VCaP (cell line): ENCODE results near the gene ECPAS.

Experiments
- H3K27ac ChIP-seq: fragments of 450-650 bp; 2 replicates; pipeline ENCODE4 v1.5.1; 2017
- CTCF ChIP-seq: fragments of 450-650 bp; conservative IDR thresholded peaks from 2 replicates; pipeline ENCODE4 v1.5.1; 2017; ENCODE audit warnings: mild to moderate bottlenecking, moderate library complexity

Gene ECPAS

GRCh38 chr9:111482694-111483438 lies 1.3 kb downstream of the ECPAS start:
- H3K27ac ChIP-seq: peak overlapping the region; percentile 100
- no peak for TF ChIP-seq CTCF

GRCh38 chr9:111481885-111482636 lies 2.1 kb downstream of the ECPAS start:
- peak overlapping the region; percentile 100 for H3K27ac ChIP-seq
- TF ChIP-seq CTCF: no peak

- H3K27ac ChIP-seq: no peak overlapping the region
- TF ChIP-seq CTCF: no peak
These were observed 6.5 kb downstream of the ECPAS start for GRCh38 chr9:111477677-111478076.

- H3K27ac ChIP-seq: no peak overlapping the region
- TF ChIP-seq CTCF: no peak
These were observed 9.0 kb downstream of the ECPAS start for GRCh38 chr9:111475195-111475594.

GRCh38 chr9:111474385-111474784 lies 9.8 kb downstream of the ECPAS start:
- no peak overlapping the region for H3K27ac ChIP-seq
- no peak for TF ChIP-seq CTCF

GRCh38 chr9:111467778-111468367 lies 16.3 kb downstream of the ECPAS start:
- no peak for TF ChIP-seq CTCF
- H3K27ac ChIP-seq: peak overlapping the region; percentile 89

GRCh38 chr9:111463048-111463447 lies 21.1 kb downstream of the ECPAS start:
- TF ChIP-seq CTCF: no peak
- peak overlapping the region; percentile 89 for H3K27ac ChIP-seq
